Measurements from ENCODE around the gene C3orf18.

DNA sequence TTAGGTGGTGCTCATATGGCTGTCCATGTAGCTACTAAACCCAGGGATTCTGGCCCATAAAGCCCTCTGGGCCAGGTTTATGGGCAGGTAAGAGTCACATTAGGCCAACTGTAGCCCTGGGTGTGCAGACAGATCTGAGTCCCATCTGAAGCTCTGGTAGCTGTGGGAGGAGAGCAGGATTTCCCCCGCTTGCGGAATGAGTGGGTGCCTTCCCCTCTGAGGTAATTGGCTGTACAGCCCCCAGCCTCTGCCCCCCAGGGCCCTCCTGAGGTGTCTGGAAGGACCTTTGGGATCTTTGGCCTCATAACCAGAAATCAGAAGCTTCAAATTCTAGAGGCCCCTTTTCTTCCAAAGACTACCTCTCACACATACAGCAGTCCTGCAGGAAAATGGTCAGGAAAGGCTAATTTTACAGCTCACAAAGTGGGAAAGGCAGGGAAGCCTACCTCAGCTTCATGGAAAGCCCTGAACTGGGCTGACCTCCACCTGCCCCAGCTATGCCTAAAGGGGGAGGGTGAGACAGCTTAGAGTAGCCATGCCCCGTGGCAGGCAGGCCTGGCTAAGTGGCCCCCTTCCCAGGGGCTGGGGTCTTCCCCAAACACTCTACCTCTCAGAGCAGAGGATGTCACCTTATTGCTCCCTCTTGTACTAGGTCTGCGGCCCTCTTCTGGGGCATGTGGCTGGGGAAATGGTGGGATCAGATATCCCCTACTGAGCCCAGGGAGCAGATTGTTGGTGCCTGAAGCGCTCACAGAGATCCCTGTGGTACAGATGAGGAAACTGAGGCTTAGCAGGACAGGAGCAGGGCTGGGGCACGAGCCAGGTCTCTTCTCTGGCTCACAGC, 18.6 kb upstream of the C3orf18 start:
- TF ChIP-seq, protein P1, sequence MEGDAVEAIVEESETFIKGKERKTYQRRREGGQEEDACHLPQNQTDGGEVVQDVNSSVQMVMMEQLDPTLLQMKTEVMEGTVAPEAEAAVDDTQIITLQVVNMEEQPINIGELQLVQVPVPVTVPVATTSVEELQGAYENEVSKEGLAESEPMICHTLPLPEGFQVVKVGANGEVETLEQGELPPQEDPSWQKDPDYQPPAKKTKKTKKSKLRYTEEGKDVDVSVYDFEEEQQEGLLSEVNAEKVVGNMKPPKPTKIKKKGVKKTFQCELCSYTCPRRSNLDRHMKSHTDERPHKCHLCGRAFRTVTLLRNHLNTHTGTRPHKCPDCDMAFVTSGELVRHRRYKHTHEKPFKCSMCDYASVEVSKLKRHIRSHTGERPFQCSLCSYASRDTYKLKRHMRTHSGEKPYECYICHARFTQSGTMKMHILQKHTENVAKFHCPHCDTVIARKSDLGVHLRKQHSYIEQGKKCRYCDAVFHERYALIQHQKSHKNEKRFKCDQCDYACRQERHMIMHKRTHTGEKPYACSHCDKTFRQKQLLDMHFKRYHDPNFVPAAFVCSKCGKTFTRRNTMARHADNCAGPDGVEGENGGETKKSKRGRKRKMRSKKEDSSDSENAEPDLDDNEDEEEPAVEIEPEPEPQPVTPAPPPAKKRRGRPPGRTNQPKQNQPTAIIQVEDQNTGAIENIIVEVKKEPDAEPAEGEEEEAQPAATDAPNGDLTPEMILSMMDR (IDR thresholded peaks at IDR 0.05) = no peak
- no peak for TF ChIP-seq EZH2phosphoT487 (IDR thresholded peaks at IDR 0.05)
- no peak for TF ChIP-seq EZH2 (IDR thresholded peaks at IDR 0.05)

All from neural progenitor cell (in vitro differentiated cells).